ENCODE results near the gene TTYH1. TPM values are rescaled to one million over a fixed set of nuclear protein-coding genes. Genes with fewer than 3 reads are reported as not detected.
"Not testable (repeated sequence)": the region's sequence is repeated elsewhere in the genome, so short reads cannot be mapped to it uniquely, and the experiment has no call there.

TTYH1 gene
- total and polyA plus RNA-seq, 12 donors, result 0.61 to 4.0 (median 1.6) TPM; not detected in 4

GRCh38 chr19:54380897-54381296, 34.4 kb upstream of the TTYH1 start:
- TF ChIP-seq POLR2A (IDR thresholded peaks at IDR 0.05), result no peak
- TF ChIP-seq CTCF (IDR thresholded peaks at IDR 0.05), result no peak
- H3K36me3 ChIP-seq (replicated peaks in 1 of 2), result no peaks in the 10 kb centered on the region
- intact Hi-C loops (cut with DNase I), result no loop called here
- no peak overlapping the region for H3K4me3 ChIP-seq
- H3K9me3 ChIP-seq (replicated peaks in 1 of 3), result no peaks in the 10 kb centered on the region
- no peak overlapping the region for H3K27ac ChIP-seq
- peaks cover 3% of the 10 kb centered on the region for H3K27me3 ChIP-seq
- no peak for DNase-seq
- H3K4me1 ChIP-seq (replicated peaks in 1 of 2), result no peaks in the 10 kb centered on the region
- WGBS, 4 donors, result 64 to 85% (median 78%) methylated on average over 2 of the region's 2 CpGs

GRCh38 chr19:54382041-54382440, 33.2 kb upstream of the TTYH1 start:
- H3K4me3 ChIP-seq; DNase-seq; intact Hi-C loops (cut with DNase I); H3K27me3 ChIP-seq; H3K4me1 ChIP-seq (replicated peaks in 1 of 2); H3K9me3 ChIP-seq (replicated peaks in 1 of 3); H3K36me3 ChIP-seq (replicated peaks in 1 of 2): not testable (repeated sequence)
- peak overlapping the region in 1 of 5 donors; percentile 66 for H3K27ac ChIP-seq
- 69 to 82% (median 74%) methylated on average over 12 to 13 of the region's 13 CpGs for WGBS, 4 donors

- no peaks in the 10 kb centered on the region for H3K4me1 ChIP-seq (replicated peaks in 1 of 2)
- H3K27me3 ChIP-seq, result peaks cover 12% of the 10 kb centered on the region
- 55 to 65% (median 61%) methylated on average over 4 of the region's 4 CpGs for WGBS, 4 donors
- no peak for DNase-seq
- H3K27ac ChIP-seq, result no peak overlapping the region
- H3K9me3 ChIP-seq (replicated peaks in 1 of 3), result no peaks in the 10 kb centered on the region
- no peak for TF ChIP-seq CTCF (IDR thresholded peaks at IDR 0.05)
- TF ChIP-seq POLR2A (IDR thresholded peaks at IDR 0.05), result no peak
- H3K4me3 ChIP-seq, result no peak overlapping the region
- H3K36me3 ChIP-seq (replicated peaks in 1 of 2), result no peaks in the 10 kb centered on the region
- intact Hi-C loops (cut with DNase I), result no loop called here
These were observed 31.9 kb upstream of the TTYH1 start for GRCh38 chr19:54383330-54383729.

- no peaks in the 10 kb centered on the region for H3K36me3 ChIP-seq (replicated peaks in 1 of 2)
- DNase-seq, result peak in 2 of 7 donors; percentile 31 to 33
- peak overlapping the region in 1 of 4 donors; percentile 19 for H3K4me3 ChIP-seq
- peak overlapping the region in 2 of 5 donors; percentile 2 to 66 for H3K27ac ChIP-seq
- H3K27me3 ChIP-seq, result peaks cover 26% of the 10 kb centered on the region
- intact Hi-C loops (cut with DNase I), result loop anchor here in 1 of 2 donors (5.0 kb wide), 1 partner anchor 61 kb away; no protein-coding TSS in a partner anchor
- 5 to 16% (median 5%) methylated on average over 31 to 36 of the region's 36 CpGs for WGBS, 4 donors
- H3K9me3 ChIP-seq (replicated peaks in 1 of 3), result no peaks in the 10 kb centered on the region
- TF ChIP-seq CTCF (IDR thresholded peaks at IDR 0.05) (no peak), POLR2A (IDR thresholded peaks at IDR 0.05) (no peak)
- H3K4me1 ChIP-seq (replicated peaks in 1 of 2), result no peaks in the 10 kb centered on the region
These were observed 27.1 kb upstream of the TTYH1 start for GRCh38 chr19:54387991-54388801.

- peak overlapping the region in 1 of 4 donors; percentile 19 for H3K4me3 ChIP-seq
- H3K9me3 ChIP-seq (replicated peaks in 1 of 3), result no peaks in the 10 kb centered on the region
- H3K27ac ChIP-seq, result peak overlapping the region in 3 of 5 donors; percentile 2 to 66 (median 6)
- WGBS, 4 donors, result 35 to 40% (median 37%) methylated on average over 8 to 9 of the region's 9 CpGs
- intact Hi-C loops (cut with DNase I), result loop anchor here in 1 of 2 donors (5.0 kb wide), 1 partner anchor 61 kb away; no protein-coding TSS in a partner anchor
- TF ChIP-seq CTCF (IDR thresholded peaks at IDR 0.05), result no peak
- TF ChIP-seq POLR2A (IDR thresholded peaks at IDR 0.05), result no peak
- no peak for DNase-seq
- no peaks in the 10 kb centered on the region for H3K4me1 ChIP-seq (replicated peaks in 1 of 2)
- peaks cover 26% of the 10 kb centered on the region for H3K27me3 ChIP-seq
- H3K36me3 ChIP-seq (replicated peaks in 1 of 2), result no peaks in the 10 kb centered on the region
These were observed 26.5 kb upstream of the TTYH1 start for GRCh38 chr19:54388802-54389139.

Data from adrenal gland (tissue), 12 donors.